Glomerular visceral epithelial cell (primary cell): ENCODE measurements around the gene ZFAND2B.

Experiments
- DNase-seq: peaks from one replicate; pipeline ENCODE4 v3.0.0-alpha.2; 2016; ENCODE audit errors: extremely low spot score

The ZFAND2B gene

GRCh38 chr2:219220652-219221402 is 14.2 kb downstream of the ZFAND2B start:
- no peak for DNase-seq

GRCh38 chr2:219221957-219222518 is 15.5 kb downstream of the ZFAND2B start:
- no peak for DNase-seq

- no peak for DNase-seq
These were observed 17.4 kb downstream of the ZFAND2B start for GRCh38 chr2:219223831-219224610.

GRCh38 chr2:219225350-219225749 is 18.8 kb downstream of the ZFAND2B start:
- no peak for DNase-seq

GRCh38 chr2:219228041-219228910 is 21.7 kb downstream of the ZFAND2B start:
- no peak for DNase-seq

GRCh38 chr2:219228911-219229304 is 22.3 kb downstream of the ZFAND2B start:
- DNase-seq: no peak

- peak; percentile 98 for DNase-seq
These were observed 22.9 kb downstream of the ZFAND2B start, which contains the start of the genes ANKZF1 and ATG9A for GRCh38 chr2:219229305-219230058. TSS of gene ANKZF1 (plus strand) at chr2:219229806. CDS start at chr2:219230258, 452 bp downstream. TSS of gene ATG9A (minus strand) at chr2:219229636. CDS start at chr2:219228024, 1,612 bp downstream.

- DNase-seq: peak; percentile 67
These were observed 23.5 kb downstream of the ZFAND2B start for GRCh38 chr2:219230059-219230540.

- DNase-seq: no peak
These were observed 27.7 kb downstream of the ZFAND2B start for GRCh38 chr2:219234331-219234730.

GRCh38 chr2:219243291-219243761 is 36.7 kb downstream of the ZFAND2B start:
- DNase-seq: no peak

- no peak for DNase-seq
These were observed 38.2 kb downstream of the ZFAND2B start for GRCh38 chr2:219244789-219245147.

GRCh38 chr2:219245148-219245898 is 38.7 kb downstream of the ZFAND2B start, which contains the start of the genes GLB1L and STK16:
TSS of gene GLB1L (minus strand) at chr2:219245444. CDS start at chr2:219243573, 1,871 bp downstream.
TSS of gene STK16 (plus strand) at chr2:219245479. CDS start at chr2:219246000, 521 bp downstream.
- peak; percentile 94 for DNase-seq

- no peak for DNase-seq
These were observed 39.3 kb downstream of the ZFAND2B start for GRCh38 chr2:219245899-219246230.

GRCh38 chr2:219246559-219246958 is 40.0 kb downstream of the ZFAND2B start:
- DNase-seq: no peak

GRCh38 chr2:219247678-219248642 is 41.4 kb downstream of the ZFAND2B start:
- no peak for DNase-seq

GRCh38 chr2:219248845-219249202 is 42.2 kb downstream of the ZFAND2B start:
- DNase-seq: no peak

- peak; percentile 96 for DNase-seq
These were observed 42.8 kb downstream of the ZFAND2B start for GRCh38 chr2:219249203-219249980.
